Heart left ventricle (tissue), 16 donors: ENCODE data around the gene NFIX. TPM values are rescaled to one million over a fixed set of nuclear protein-coding genes. Genes with fewer than 3 reads are reported as not detected.
"Not testable (repeated sequence)": the region's sequence is repeated elsewhere in the genome, so short reads cannot be mapped to it uniquely, and the experiment has no call there.

Source experiments
- ATAC-seq, 4 donors: fragments of 200-7000 bp; cut with Tn5 transposase; one replicate each; pipeline ENCODE4 v1.9.1; 2020 to 2022; ENCODE audit warnings: moderate library complexity in 4 of 4, mild to moderate bottlenecking in 3 of 4, moderate number of reproducible peaks in 1 of 4
- DNase-seq, 5 donors: peaks; one replicate each; pipeline ENCODE4 v3.0.0-alpha.2; 2020
- H3K27ac ChIP-seq, 12 donors: fragments of 200-600 bp; sonication (generic) in 4 of 12; one replicate each; pipeline versions ENCODE4 v1.5.0 to v1.8.0; 2016 to 2022; ENCODE audit warnings: mild to moderate bottlenecking in 2 of 12
- H3K27me3 ChIP-seq, 9 donors: fragments of 200-600 bp; sonication (generic) in 2 of 9; one replicate each; pipeline versions ENCODE4 v1.5.1 to v1.8.0; 2016 to 2022; ENCODE audit warnings: mild to moderate bottlenecking in 3 of 9
- H3K36me3 ChIP-seq, 9 donors: fragments of 200-600 bp; sonication (generic) in 2 of 9; one replicate each; pipeline versions ENCODE4 v1.5.0 to v1.8.0; 2018 to 2022; ENCODE audit warnings: mild to moderate bottlenecking in 2 of 9
- H3K4me1 ChIP-seq, 12 donors: fragments of 200-600 bp; sonication (generic) in 4 of 12; one replicate each; pipeline versions ENCODE4 v1.5.0 to v1.8.0; 2016 to 2022; ENCODE audit warnings: mild to moderate bottlenecking in 3 of 12
- H3K4me3 ChIP-seq, 12 donors: fragments of 200-600 bp; sonication (generic) in 4 of 12; one replicate each; pipeline versions ENCODE4 v1.5.0 to v1.8.0; 2017 to 2022; ENCODE audit warnings: mild to moderate bottlenecking in 9 of 12, moderate library complexity in 4 of 12
- H3K9me3 ChIP-seq, 12 donors: fragments of 200-600 bp; sonication (generic) in 4 of 12; one replicate each; pipeline versions ENCODE4 v1.5.0 to v1.8.0; 2016 to 2022; ENCODE audit warnings: mild to moderate bottlenecking in 1 of 12
- POLR2A ChIP-seq, 2 donors: fragments of 450-650 bp; IDR thresholded peaks; one replicate each; pipeline ENCODE4 v1.6.1; 2017; ENCODE audit warnings: antibody characterized with exemption in 2 of 2, mild to moderate bottlenecking in 2 of 2, moderate library complexity in 2 of 2
- WGBS, 4 donors: extraction: QIAGEN DNeasy Blood & Tissue Kit in 2 of 4; methylation state at CpG; one replicate each; pipeline versions ENCODE4 v1.1.5 to v1.1.7; 2013 to 2018; 5-methylcytosine and 5-hydroxymethylcytosine counted together
- intact Hi-C, 10 donors: fragments of 100-400 bp; cut with DNase I; formaldehyde crosslinking; loops; one replicate each; pipeline versions ENCODE4 v1.11.1 to v1.14.2; 2022
- polyA plus RNA-seq, 2 donors: library from polyadenylated mRNA; stranded (reverse); fragments of 200-250 nt; gene quantifications; one replicate each; pipeline ENCODE4 v1.2.3, GENCODE V29; 2013
- total RNA-seq, 9 donors: library from RNA; depleted of rRNA in 2 of 9; stranded (reverse); fragments of >200 nt in 2 of 9; fragmentation: NEBNext Ultra II Directional in 3 of 9; extraction: Animal tissue kit (Norgen Biotek cat#: 25700) in 3 of 9; gene quantifications; one replicate each; pipeline versions ENCODE4 v1.1.0 to v1.2.4, GENCODE V29; 2016 to 2023
- TF ChIP-seq, protein P1 (sequence below), 12 donors: fragments of 200-600 bp; sonication (generic) in 4 of 12; IDR thresholded peaks; one replicate each; pipeline versions ENCODE4 v1.5.0 to v1.8.0; 2018 to 2022; ENCODE audit warnings: antibody characterized with exemption in 12 of 12, mild to moderate bottlenecking in 5 of 12
- donor health status: ischemic (EF 13 %, LVEDD 7.1; RV severe dilation, severe dysfunction).
- donor health status: healthy with polysubstance abuse.
- donor health status: DM: no; HTN: yes; CAD: no.
- donor health status: DM: no; HTN: no; CAD: no.
- donor health status: ischemic (EF 25% LVEDD 6.9; RV normal size, moderate dysfunction).
- donor health status: ischemic (EF 25% LVEDD 5.7; RV mildly dilated, moderate dysfunction).
- donor health status: healthy.
- donor health status: DM: yes; HTN: yes; CAD: no.
- donor health status: ischemic (EF 35%, LVEDD 5.7; RV mildly dilated, moderate dysfunction).
- donor health status: nonischemic (EF 11% LVEDD 7.7; RV severe dilation, severe dysfunction).
- donor health status: DM: yes; HTN: yes; CAD: no.
- donor health status: PGD.
- donor health status: ischemic (EF 29% LVEDD 5.4; RV normal size, mild dysfunction).
- donor health status: nonischemic (EF 23%, LVEDD 6.1; RV moderate dilation, normal function).

Gene NFIX
- total and polyA plus RNA-seq, 11 donors = 42.1 to 147 (median 107) TPM

- H3K4me1 ChIP-seq = peaks cover 0 to 58% (median 40%) of the 10 kb centered on the region in 12 donors
- H3K27ac ChIP-seq = peak overlapping the region in 7 of 12 donors; percentile 29 to 81 (median 57)
- peak in 1 of 5 donors; percentile 21 for DNase-seq
- WGBS, 4 donors = 47 to 58% (median 53%) methylated on average over 11 to 12 of the region's 12 CpGs
- no peak for ATAC-seq
- intact Hi-C loops = loop anchor here in 1 of 10 donors (10.0 kb wide), 1 partner anchor 59 kb away; the partner anchor contains the start of gene GCDH
- H3K27me3 ChIP-seq = no peaks in the 10 kb centered on the region
- no peak overlapping the region for H3K4me3 ChIP-seq
- no peak for TF ChIP-seq POLR2A (IDR thresholded peaks at IDR 0.05)
- H3K9me3 ChIP-seq = no peaks in the 10 kb centered on the region
- peaks cover 0 to 64% (median 55%) of the 10 kb centered on the region in 9 donors for H3K36me3 ChIP-seq
These were observed 41.3 kb upstream of the NFIX start for GRCh38 chr19:12953799-12954611.

- peak overlapping the region in 3 of 12 donors; percentile 24 to 81 (median 60) for H3K27ac ChIP-seq
These were observed 40.7 kb upstream of the NFIX start for GRCh38 chr19:12954612-12954962.

GRCh38 chr19:12955575-12955974, 39.7 kb upstream of the NFIX start:
- intact Hi-C loops = loop anchor here in 1 of 10 donors (10.0 kb wide), 1 partner anchor 61 kb away; the partner anchor contains the start of gene GCDH
- Histone ChIP-seq H3K4me1 (peaks cover 0 to 56% (median 40%) of the 10 kb centered on the region in 12 donors), H3K36me3 (peaks cover 0 to 48% (median 39%) of the 10 kb centered on the region in 9 donors), H3K27ac (peak overlapping the region in 3 of 12 donors; percentile 91 to 95 (median 94)), H3K4me3 (peak overlapping the region in 7 of 12 donors; percentile 72 to 97 (median 92))
- not testable (repeated sequence) for H3K9me3 ChIP-seq, DNase-seq, H3K27me3 ChIP-seq, ATAC-seq
- WGBS, 4 donors = 90 to 91% (median 90%) methylated on average over 9 of the region's 9 CpGs

More at GRCh38 chr19:12954612-12954962, 40.7 kb upstream of the NFIX start:
- WGBS, 4 donors = 18 to 44% (median 26%) methylated on average over 1 of the region's 1 CpG
- H3K9me3 ChIP-seq = no peaks in the 10 kb centered on the region
- peaks cover 0 to 56% (median 40%) of the 10 kb centered on the region in 12 donors for H3K4me1 ChIP-seq
- H3K36me3 ChIP-seq = peaks cover 0 to 58% (median 49%) of the 10 kb centered on the region in 9 donors
- intact Hi-C loops = loop anchor here in 1 of 10 donors (10.0 kb wide), 1 partner anchor 60 kb away; the partner anchor contains the start of gene GCDH
- no peak for DNase-seq
- TF ChIP-seq, protein P1, sequence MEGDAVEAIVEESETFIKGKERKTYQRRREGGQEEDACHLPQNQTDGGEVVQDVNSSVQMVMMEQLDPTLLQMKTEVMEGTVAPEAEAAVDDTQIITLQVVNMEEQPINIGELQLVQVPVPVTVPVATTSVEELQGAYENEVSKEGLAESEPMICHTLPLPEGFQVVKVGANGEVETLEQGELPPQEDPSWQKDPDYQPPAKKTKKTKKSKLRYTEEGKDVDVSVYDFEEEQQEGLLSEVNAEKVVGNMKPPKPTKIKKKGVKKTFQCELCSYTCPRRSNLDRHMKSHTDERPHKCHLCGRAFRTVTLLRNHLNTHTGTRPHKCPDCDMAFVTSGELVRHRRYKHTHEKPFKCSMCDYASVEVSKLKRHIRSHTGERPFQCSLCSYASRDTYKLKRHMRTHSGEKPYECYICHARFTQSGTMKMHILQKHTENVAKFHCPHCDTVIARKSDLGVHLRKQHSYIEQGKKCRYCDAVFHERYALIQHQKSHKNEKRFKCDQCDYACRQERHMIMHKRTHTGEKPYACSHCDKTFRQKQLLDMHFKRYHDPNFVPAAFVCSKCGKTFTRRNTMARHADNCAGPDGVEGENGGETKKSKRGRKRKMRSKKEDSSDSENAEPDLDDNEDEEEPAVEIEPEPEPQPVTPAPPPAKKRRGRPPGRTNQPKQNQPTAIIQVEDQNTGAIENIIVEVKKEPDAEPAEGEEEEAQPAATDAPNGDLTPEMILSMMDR (IDR thresholded peaks at IDR 0.05) = no peak
- no peak for TF ChIP-seq POLR2A (IDR thresholded peaks at IDR 0.05)
- H3K4me3 ChIP-seq = no peak overlapping the region
- no peaks in the 10 kb centered on the region for H3K27me3 ChIP-seq
- ATAC-seq = no peak

DNA sequence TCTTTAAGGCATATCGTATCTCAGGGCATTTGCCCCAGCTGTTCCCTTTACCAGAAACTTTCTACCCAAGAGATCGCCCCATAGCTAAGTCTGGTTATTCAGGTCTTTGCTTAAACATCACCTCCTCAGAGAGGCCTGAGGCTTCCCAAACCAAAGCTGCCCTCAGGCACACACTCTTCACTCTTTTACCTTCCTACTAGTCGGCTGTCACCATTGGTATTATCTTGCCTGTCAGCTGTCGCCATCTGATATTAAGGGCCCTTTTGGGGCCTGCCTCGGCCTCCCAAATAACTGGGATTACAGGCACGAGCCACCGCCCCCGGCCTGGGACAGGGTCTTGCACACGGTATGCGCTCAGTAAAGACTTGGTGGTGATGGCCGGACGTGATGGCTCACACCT, 39.3 kb upstream of the NFIX start:
- Histone ChIP-seq H3K27ac (peak overlapping the region in 8 of 12 donors; percentile 87 to 95 (median 92)), H3K9me3 (no peaks in the 10 kb centered on the region), H3K36me3 (peaks cover 0 to 44% (median 35%) of the 10 kb centered on the region in 9 donors), H3K27me3 (no peaks in the 10 kb centered on the region), H3K4me3 (peak overlapping the region; percentile 72 to 97 (median 90)), H3K4me1 (peaks cover 0 to 56% (median 40%) of the 10 kb centered on the region in 12 donors)
- ATAC-seq (no peak), DNase-seq (peak in 1 of 5 donors; percentile 19)
- intact Hi-C loops = loop anchor here in 1 of 10 donors (10.0 kb wide), 1 partner anchor 61 kb away; the partner anchor contains the start of gene GCDH
- 53 to 56% (median 55%) methylated on average over 12 of the region's 12 CpGs for WGBS, 4 donors
- no peak for TF ChIP-seq POLR2A (IDR thresholded peaks at IDR 0.05)
- TF ChIP-seq, protein P1 (IDR thresholded peaks at IDR 0.05) = no peak
